ENCODE data around the gene WIPF3.

WIPF3 gene

DNA sequence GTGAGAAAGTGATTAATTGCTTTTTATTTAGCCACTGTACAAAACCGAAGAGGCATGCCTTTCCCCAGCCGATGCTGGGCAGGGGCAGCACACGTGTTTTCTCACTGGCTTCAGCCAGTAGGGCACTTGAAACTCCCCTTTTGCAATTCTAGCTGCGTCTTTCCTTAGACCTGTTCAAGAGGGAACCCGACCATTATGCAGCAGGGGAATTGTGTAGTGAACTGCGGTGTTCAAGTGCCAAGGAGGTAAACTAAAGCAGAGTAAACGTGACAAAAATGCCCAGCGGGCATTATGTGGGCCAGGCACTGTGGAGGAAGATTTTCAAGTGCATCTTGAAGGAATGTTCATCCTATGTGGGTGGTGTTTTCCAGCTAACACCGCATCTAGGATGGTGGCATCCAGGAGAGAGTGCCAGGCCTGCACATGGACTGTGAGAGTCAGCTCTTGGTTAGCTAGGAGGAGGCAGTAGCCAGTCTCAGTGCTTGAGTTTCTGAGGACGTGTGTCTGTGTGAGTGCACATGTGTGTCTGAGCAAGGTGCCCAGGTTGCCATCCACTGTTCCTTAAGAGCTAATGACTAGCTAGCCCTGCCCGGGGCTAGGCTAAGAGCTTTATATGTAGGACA is 3.3 kb downstream of the WIPF3 start:
- DNase-seq (ENCODE audit: low read depth) = no peak

DNA sequence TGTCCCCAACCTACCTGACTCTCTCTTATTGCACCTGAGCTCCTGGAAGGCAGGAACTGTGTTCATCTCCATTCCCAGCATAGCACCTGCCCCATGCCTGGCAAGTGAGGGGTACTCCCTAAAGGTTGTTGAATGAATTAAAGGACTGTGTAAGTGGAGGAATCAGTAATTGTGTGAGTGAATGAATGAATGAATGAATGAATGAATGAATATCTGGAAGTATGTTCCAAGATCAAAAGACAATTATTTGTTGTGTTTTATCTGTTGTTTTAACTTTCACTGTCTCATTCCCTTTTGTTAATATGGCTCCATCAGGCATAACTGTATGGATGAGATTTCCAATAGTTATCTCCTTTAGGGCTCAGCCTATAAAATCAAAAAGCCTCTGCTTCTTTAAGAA is 4.0 kb downstream of the WIPF3 start:
- DNase-seq (ENCODE audit: low read depth) = no peak

DNA sequence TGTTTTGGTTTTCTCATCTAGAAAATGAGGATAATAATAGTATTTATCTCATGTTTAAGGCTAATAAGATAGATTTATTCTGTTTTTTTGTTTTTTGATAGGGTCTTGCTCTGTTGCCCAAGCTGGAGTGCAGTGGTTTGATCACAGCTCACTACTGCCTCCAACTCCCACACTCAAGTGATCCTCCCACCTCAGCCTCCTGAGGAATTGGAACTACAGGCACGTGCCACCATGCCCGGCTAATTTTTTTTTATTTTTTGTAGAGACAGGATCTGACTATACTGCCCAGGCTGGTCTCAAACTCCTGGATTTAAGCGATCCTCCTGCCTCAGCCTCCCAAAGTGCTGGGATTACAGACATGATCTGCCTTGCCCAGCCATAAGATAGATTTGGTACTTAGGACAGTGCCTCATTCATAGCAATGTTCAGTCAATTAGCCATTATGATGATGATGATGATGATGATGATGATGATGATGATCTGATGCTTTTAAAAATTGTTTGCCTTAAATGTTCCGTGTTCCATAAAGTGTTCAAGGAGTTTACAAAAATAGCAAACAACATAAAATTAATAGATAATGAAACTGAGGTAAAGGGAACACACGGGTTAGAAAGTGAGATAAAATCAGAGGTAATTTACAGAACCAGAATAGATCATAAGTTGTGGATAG is 4.6 kb downstream of the WIPF3 start:
- no peak for DNase-seq (ENCODE audit: low read depth)

DNA sequence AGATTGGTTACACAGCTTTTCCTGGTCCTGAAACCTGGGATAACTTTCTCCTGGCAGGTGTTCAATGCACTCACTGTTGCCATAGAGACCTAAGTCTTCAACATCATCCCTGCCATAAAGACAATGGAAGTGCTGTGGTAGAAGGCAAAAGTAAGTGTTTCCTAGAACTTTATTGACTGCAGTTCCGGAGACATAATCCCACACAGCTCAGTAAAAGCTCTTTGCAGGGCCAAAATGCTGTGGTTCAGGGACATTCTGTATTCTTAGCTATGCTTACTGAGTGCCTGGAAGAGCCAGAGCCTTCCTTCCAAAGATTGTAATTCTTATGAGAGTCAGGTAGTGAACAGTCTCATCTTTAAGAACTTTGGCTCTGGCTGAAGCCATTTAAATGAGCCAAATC is 5.3 kb downstream of the WIPF3 start:
- DNase-seq (ENCODE audit: low read depth) = no peak

DNA sequence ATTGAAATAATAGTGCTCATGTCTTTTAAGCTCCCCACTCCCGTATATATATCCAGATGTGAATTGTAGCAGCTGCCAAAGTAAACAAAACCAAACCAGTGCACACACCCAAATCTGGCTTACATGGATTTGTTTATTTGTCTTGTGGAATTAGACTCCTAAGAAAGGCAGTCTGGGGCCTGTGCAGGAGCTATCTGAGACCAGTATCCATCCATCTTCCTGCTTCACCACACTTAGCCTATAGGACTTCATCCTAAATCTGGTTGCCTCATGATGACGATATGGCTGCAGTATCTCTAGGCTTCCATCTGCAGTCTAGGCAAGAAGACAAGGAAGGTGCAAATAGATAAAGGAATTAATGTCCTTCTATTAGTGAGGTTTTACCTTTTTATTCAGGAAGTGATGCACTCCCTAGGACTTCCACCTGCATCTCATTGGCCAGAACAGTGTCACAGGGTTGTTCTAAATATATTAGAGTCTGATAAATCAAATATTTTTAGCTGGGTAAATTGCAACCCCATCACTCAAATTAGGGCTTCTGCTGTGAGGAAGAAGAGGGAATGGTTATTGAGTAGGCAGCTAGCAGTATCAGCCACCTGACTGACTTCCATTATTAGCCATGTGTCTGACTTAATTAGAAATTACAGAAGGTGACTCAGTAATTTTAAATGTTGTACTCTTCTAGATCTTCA is 6.0 kb downstream of the WIPF3 start:
- no peak for DNase-seq (ENCODE audit: low read depth)

DNA sequence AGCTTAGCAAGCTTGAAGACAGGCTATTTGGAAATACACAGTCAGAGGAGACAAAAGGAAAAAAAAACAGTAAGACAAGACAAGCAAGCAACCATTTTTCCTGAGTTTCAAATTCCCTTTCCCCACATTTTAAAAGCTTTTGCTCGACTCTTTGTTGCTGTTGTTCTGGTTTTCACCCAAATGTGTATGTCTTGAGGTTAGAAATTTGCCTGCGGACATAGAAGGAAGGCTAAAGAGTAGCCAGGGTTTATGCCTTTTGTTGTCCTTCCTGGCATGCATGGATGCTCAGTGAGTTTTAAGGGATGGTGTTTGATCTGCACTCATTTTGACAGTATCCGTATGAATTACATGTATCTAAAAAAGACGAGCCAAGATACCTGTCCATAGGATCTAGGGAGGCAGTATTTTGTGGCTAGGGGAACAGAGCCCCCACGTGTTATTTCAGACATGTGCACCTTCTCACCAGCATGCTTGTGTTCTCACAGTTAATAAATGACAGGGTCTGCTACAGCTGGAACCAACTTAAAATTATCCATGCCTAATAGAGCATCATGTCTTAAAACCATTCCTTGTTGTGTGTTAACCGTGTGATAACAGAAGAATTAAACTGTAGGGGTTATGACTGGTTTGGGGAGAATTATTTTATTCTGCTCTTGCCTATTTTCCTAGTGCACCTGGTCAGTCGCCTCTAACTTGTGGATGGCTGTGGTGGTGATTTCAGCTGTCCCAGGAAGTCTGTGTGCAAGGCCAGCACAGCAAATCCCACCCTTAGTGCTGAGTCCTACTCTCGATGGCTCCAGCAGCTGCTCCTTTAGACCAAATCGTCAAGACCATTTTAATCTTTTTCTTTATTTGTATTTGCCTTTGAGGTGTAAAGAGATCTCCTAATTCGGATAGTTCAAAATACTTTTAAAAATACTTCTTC is 9.1 kb downstream of the WIPF3 start:
- DNase-seq (ENCODE audit: low read depth) = no peak

DNA sequence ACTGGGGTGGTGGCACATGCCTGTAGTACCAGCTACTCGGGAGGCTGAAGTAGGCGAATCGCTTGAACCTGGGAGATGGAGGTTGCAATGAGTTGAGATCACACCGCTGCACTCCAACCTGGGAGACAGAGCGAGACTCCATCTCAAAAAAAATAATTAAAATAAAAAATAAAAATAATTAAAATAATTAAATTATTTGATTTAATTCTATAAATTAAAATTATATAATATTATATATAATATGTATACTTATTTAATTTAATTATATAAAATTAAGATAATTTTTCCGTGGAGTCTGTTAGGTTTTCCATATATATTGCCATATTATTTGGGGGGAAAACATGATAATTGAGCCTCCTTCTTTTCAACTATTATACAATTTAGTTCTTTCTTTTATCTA is 12.0 kb downstream of the WIPF3 start:
- no peak for DNase-seq (ENCODE audit: low read depth)

DNA sequence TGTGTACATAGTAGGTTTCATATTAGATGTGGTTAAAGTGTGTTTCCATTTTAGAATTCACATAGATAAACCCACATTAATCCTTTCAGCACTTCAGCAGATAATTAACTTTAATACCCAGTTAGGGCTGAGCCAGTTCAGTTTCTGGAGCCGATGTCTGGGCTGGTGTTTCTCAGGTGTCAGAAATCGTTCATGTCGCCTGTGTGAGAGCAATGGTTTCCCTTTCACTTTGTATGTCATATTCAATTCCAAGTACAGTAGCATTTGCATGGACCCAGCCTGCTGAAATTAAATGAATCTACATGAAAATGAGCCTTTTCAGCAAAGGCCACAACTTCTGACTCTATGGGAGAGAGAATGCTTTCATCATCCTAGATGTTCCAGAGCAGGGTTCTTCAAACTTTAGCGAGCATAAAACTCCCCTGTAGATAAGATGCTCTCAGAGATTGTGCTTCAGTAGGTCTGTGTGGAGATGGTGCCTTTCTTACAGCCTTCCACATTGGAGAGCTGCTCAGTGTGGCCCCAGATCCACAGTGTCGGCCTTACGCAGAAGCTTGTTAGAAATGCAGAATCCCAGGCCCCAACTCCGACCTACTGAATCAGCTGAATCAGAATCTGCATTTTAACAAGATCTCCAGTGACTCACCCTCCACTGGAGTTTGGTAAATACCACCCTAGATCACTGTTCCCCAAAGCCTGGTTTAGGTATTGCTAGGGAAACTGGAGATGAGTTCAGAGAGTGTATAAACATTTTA is 19.6 kb downstream of the WIPF3 start:
- no peak for DNase-seq (ENCODE audit: low read depth)

DNA sequence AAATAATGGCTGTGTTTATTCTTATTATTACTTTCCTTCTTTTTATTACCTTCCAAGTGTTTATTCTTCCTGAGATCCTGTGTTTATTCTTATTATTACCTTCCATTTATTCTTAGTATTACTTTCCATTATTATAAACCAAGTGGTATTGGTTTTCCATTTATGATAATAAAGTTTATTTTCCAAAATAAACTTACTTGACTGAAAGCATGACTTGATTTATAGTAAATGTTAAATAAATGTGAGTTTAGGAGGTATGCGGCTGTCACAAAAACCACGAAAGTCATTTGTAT is 20.2 kb downstream of the WIPF3 start:
- DNase-seq (ENCODE audit: low read depth) = no peak

DNA sequence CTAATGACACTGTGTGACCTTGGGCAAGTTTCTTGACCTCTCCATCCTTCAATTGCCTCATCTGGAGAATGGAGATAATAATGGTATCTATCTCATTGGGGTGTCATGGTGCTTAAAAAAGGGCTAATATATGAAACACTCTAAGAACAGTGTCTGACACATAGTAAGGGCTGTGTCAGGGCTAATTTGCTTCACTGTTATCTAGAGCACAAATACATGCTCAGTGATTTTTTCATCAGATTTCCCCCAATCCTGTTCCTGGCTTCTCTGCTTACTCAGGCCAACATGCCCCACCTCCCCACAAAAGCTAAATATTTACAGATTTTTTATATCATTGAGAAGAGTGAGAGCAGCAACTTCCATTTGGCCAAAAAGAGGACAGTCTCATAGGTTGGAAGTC is 20.6 kb downstream of the WIPF3 start:
- DNase-seq (ENCODE audit: low read depth) = no peak

DNA sequence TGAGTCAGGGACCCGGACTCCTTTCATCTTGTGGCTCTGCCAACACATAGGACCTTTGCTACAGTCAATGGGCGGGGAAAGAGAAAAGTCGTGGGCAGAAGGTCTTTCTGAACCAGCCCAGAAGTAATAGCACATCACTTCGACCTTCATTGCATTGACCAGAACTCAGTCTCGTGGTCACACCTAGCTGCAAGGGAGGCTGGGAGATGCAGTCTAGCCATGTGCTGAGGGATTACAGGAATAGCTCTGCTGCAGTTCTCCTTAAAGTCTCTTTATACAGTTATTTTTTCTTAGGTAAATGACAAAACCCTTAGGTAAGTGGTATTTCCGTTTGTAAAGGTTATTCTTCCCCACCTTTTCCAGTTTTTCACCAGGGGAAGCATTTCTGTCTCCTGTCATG is 25.4 kb downstream of the WIPF3 start:
- no peak for DNase-seq (ENCODE audit: low read depth)

DNA sequence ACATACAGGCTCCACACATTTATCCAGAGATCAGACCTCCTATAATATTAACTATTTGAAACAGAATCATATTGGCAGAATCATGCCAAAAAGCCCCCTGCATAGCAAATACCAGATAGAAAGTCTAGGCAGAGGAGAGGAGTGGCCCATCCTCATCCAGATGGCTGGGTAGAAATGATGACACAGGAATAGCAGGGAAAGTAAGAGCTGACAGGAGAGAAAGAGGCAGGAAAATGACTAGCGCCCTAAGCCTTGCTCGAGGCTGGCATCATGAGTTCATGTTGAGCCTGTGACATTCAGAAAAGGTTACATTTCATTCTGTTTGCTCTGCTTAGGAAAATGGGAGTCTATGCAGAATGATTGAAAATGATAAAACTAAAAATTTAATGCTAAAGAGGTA is 27.6 kb downstream of the WIPF3 start:
- no peak for DNase-seq (ENCODE audit: low read depth)

DNA sequence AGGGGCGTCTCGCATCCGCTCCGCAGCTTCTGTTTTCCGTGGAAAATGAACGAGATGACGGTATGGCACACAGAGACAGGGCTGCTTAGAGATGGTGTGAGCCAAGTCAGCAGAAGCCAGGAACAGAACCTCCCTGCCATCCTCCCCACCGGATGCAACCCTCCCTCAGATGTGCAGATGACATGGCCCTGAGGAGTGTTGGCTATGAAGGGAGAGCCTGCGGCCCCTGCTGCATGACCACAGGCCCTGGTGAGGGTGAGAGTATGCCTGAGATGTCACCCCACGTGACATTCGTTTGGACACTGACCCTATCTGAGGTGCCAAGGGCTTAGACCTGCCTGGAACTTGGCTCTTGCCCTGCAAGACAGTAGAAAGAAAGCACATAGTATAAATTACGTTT is 29.4 kb downstream of the WIPF3 start:
- no peak for DNase-seq (ENCODE audit: low read depth)

DNA sequence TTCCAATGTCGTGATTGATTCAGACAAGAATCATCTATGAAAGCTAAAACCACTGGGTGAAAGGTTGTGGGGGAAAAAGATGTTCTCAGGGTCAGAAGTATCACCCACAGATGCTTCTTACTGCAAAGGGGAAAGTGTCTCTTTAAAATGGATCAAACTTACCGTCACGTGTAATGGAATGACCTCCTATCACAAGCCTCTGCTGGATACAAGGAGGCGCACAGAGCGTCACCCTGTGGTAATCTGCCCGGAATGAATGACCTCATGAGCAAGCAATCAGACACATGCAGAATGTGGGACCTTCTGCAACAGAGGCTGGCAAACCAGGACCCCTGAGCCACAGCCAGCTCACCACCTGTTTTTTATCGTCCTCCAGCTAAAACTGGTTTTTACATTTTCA is 33.0 kb downstream of the WIPF3 start:
- no peak for DNase-seq (ENCODE audit: low read depth)

DNA sequence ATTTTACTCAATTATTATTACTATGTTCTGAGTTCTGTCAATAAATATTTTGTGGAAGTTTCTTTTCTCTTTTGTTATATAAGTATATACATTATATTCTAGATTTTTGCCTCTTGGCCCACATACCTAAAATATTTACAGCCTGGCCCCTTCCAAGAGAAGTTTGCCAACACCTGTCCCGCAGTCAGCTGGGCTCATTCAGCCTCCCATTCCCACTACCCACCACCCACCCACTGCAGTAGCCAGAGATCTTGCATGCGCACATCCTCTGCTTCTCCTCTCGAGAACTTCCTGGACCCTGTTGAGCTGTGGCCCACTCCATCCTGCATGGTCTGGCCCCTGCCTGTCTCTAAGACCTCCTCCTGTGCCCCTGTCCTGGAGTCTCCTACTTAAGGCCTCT is 33.6 kb downstream of the WIPF3 start:
- DNase-seq (ENCODE audit: low read depth) = no peak

DNA sequence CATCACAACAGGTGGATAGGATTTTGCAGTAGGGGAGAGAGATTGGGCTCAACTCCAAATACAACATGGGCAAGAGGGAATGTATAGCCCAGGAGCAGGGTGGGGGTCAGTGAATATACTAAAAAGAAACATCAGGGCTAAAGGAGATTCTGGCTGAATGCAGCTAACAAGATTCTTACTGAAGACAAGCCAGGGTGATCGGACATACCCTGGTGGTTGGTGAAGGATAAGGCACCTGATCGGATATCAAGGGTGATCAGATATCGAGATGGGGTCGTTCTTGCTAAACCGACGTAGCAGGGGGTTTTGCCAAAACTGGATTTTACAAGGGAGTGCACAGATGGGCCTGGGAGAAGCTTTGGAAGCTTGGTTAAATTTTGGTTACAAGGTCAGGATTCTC is 34.4 kb downstream of the WIPF3 start:
- no peak for DNase-seq (ENCODE audit: low read depth)

DNA sequence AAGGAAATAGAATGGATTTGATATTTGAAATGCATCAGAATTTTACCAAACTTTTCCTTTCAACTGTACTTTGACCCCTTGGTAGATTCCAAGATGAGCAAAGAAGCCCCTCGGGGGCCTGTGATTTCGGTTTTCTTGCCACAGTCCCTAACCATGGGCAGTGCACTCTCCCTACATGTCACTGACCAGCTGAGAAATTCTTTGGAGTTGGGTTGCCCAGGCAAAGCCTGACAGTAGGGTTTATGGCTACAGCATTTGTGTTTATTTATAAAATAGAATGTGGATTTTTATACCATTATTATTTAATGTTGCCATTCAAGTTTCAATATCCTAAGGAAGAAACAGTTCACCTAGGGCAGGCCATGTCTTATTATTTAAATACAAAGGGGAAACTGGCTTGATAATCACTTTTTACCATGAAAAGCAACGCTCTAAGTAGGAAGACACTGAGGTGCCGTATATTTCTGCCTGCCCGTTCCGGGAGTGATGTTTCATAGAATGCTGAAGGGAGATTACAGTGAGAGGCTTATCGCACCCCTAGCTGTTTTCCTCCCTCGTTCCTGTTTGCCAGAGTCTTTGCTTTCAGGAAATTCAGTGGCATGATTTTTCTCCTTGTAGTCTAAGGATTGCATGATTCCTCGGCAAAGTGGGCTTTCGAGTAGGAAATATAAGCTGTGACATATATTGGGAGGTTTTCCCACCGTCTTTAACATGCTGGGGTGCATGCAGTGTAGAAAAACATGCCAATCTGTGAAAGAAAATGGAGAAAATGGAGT is 35.8 kb downstream of the WIPF3 start:
- DNase-seq (ENCODE audit: low read depth) = no peak

DNA sequence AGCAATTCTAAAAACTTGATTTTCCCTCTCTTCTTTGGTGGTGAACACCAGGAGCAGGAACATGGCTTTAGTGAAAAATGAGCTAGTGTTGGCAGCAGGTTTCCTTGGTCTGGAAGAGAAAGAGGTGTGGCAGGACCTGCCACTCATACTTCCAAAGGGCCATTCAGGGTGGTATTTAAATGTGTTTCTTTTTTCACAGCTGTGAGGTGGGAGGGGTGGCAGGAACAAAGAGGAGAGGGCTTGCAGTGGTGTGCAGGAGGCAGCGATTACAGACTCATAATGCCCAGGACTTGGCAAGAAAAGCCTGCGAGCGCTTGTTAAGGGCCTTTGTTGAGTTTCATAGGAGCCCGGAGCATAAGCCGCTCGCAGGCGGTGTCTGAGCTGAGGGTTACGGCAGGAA is 36.8 kb downstream of the WIPF3 start:
- DNase-seq (ENCODE audit: low read depth) = no peak

DNA sequence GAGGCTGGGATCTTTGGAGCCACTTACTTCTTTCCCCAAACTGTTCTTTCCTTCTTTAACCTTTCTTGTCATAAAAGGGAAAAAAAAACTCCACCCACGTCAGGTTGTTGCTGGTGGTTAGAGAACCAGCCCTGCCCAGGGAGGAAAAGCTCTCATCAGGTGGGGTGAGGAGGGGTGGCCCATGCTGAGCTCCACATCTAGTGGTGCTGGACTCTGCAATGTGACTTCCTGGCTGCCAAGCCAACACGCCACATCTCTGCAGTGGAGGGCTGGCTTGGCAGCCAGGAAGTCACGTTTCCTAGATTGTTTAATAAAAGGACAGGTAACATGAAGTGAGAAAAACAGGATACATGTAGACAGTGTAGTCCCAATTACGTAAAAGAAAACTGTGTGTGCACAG is 37.4 kb downstream of the WIPF3 start:
- DNase-seq (ENCODE audit: low read depth) = no peak

DNA sequence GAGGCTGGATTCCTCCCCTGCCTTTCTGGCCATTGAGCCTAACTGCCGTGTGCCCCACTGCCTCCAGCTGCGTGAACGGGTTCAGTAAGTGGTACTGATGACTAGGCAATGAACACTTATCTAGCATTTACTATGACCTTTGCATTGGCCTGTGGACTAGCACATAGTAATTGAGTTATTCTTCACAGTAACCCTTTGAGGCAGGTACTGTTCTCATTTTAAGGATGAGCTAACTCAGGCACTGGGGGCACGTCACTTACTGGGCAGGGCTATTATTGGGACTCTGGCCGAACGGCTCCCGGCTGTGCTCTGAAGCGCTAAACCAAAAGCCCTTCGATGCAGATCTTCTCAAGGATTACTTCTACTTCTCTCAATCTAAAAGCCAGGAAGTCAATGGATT is 38.3 kb downstream of the WIPF3 start:
- no peak for DNase-seq (ENCODE audit: low read depth)

DNA sequence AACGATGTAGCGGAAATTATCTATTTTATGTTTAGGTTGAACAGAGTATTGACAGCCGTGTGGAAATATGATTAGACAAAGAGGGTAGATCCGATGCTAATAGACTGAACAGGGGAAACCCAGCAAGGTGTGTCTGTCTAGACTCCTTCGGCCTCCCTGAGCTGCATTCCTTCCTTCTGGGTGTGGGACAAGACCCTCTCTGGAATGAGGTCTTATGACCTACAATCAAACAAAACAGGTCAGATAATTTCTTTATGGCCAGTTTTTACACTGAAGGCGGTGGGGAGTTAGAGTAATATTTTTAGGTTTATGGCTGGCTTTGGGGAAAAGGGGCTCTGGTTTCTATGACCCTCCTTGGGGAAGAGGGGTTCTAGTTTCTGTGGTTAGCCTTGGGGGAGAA is 41.2 kb downstream of the WIPF3 start:
- no peak for DNase-seq (ENCODE audit: low read depth)
